Neural progenitor cell (in vitro differentiated cells): Measurements from ENCODE around the gene MAP2K2.

Source experiments
- CTCF ChIP-seq: fragments of 200-600 bp; sonication (generic); IDR thresholded peaks from 2 replicates; pipeline ENCODE4 v1.5.1; 2017; ENCODE audit warnings: antibody characterized with exemption, mild to moderate bottlenecking
- EZH2 ChIP-seq: fragments of 200-600 bp; sonication (generic); IDR thresholded peaks from 2 replicates; pipeline ENCODE4 v1.6.1; 2017; ENCODE audit warnings: antibody characterized with exemption, mild to moderate bottlenecking, moderate library complexity

GRCh38 chr19:4059891-4060620 lies 63.9 kb downstream of the MAP2K2 start:
- TF ChIP-seq CTCF, result no peak
- TF ChIP-seq EZH2, result no peak
